OCI-LY7 (cell line): ENCODE measurements around the gene AK9. TPM values are rescaled to one million over a fixed set of nuclear protein-coding genes. Genes with fewer than 3 reads are reported as not detected.

Experiments
- BruUV-seq: library from RNA; stranded (reverse); fragments of 400-500 nt; replicated peaks from 2 replicates; lab custom pipeline; 2021; lab: Mats Ljungman, UMichigan
- CTCF ChIA-PET: fragments of 300-600 bp; sonication (Branson Sonifier 250); formaldehyde crosslinking; loops from one replicate; lab custom pipeline; 2022; ENCODE audit warnings: antibody characterized with exemption; ENCODE audit not compliant: unreplicated experiment; lab: Charles Lee
- POLR2A ChIA-PET: fragments of 300-600 bp; sonication (Branson Sonifier 250); formaldehyde crosslinking; loops from one replicate; lab custom pipeline; 2022; ENCODE audit warnings: antibody characterized with exemption; lab: Charles Lee
- DNase-seq: peaks from one replicate; pipeline ENCODE4 v3.0.0-alpha.2; 2015; ENCODE audit warnings: low spot score
- H2AFZ ChIP-seq: fragments of 200-600 bp; sonication (generic), shearing (Covaris generic); 2 replicates; pipeline ENCODE4 v1.6.1; 2014; ENCODE audit warnings: mild to moderate bottlenecking, antibody characterized with exemption, low read length, moderate library complexity
- H3K27ac ChIP-seq: fragments of 200-600 bp; sonication (generic); 2 replicates; pipeline ENCODE4 v1.5.1; 2014; ENCODE audit warnings: mixed run types, low read depth, mild to moderate bottlenecking, moderate library complexity, low read length, inconsistent platforms; ENCODE audit not compliant: poor library complexity, severe bottlenecking
- H3K36me3 ChIP-seq: fragments of 200-600 bp; sonication (generic); 2 replicates; pipeline ENCODE4 v1.6.1; 2014; ENCODE audit warnings: mild to moderate bottlenecking, antibody characterized with exemption, low read length, moderate library complexity, mixed read lengths; ENCODE audit not compliant: insufficient read depth
- H3K4me1 ChIP-seq: fragments of 200-600 bp; sonication (generic); 2 replicates; pipeline ENCODE4 v1.5.1; 2014; ENCODE audit warnings: mild to moderate bottlenecking, low read length; ENCODE audit not compliant: insufficient read depth, poor library complexity, severe bottlenecking
- H3K4me2 ChIP-seq: fragments of 200-600 bp; sonication (generic); 2 replicates; pipeline ENCODE4 v1.6.1; 2014; ENCODE audit warnings: mild to moderate bottlenecking, low read length
- H3K4me3 ChIP-seq: fragments of 200-600 bp; sonication (generic); 2 replicates; pipeline ENCODE4 v1.5.1; 2014; ENCODE audit warnings: mild to moderate bottlenecking, low read depth, low read length; ENCODE audit not compliant: poor library complexity, severe bottlenecking
- H3K79me2 ChIP-seq: fragments of 200-600 bp; sonication (generic); 2 replicates; pipeline ENCODE4 v1.6.1; 2016; ENCODE audit warnings: low read depth, mild to moderate bottlenecking, low read length, moderate library complexity, mixed read lengths; ENCODE audit not compliant: insufficient read depth
- H3K9me2 ChIP-seq: fragments of 200-600 bp; sonication (generic); 2 replicates; pipeline ENCODE4 v1.6.1; 2016; ENCODE audit warnings: mild to moderate bottlenecking, low read length, mixed read lengths; ENCODE audit not compliant: insufficient read depth
- H3K9me3 ChIP-seq: fragments of 200-600 bp; sonication (generic); 2 replicates; pipeline ENCODE4 v1.6.1; 2014; ENCODE audit warnings: mild to moderate bottlenecking, mixed run types, low read length, mixed read lengths
- H4K20me1 ChIP-seq: fragments of 200-600 bp; sonication (generic); 2 replicates; pipeline ENCODE4 v1.6.1; 2014; ENCODE audit warnings: mild to moderate bottlenecking, antibody characterized with exemption, low read length, moderate library complexity, mixed read lengths; ENCODE audit not compliant: insufficient read depth
- EZH2phosphoT487 ChIP-seq: fragments of 200-600 bp; sonication (generic); IDR thresholded peaks from 2 replicates; pipeline ENCODE4 v1.6.1; 2018; ENCODE audit warnings: low read depth, borderline replicate concordance, mild to moderate bottlenecking, mixed run types, antibody characterized with exemption, low read length, moderate library complexity, mixed read lengths
- intact Hi-C: fragments of 100-400 bp; cut with micrococcal nuclease; formaldehyde crosslinking; loops from one replicate; pipeline ENCODE4 v1.10.0; 2022; ENCODE audit not compliant: unreplicated experiment
- total RNA-seq, 2 experiments: library from RNA; depleted of rRNA in 1 of 2; stranded (reverse); fragments of >200 nt in 1 of 2; shearing (Covaris generic) in 1 of 2; gene quantifications; 2 replicates each; pipeline ENCODE4 v1.2.3, GENCODE V29; 2014 to 2022
- TF ChIP-seq, protein P1 (sequence below): fragments of 200-600 bp; sonication (generic); conservative IDR thresholded peaks from 2 replicates; pipeline ENCODE4 v1.5.1; 2014; ENCODE audit warnings: mild to moderate bottlenecking, antibody characterized with exemption, low read length, moderate library complexity, mixed read lengths

Gene AK9
- total RNA-seq, 2 experiments from 2014 or later, result 4.9 to 6.7 TPM

- ChIA-PET CTCF (no interaction called here), POLR2A (no interaction called here)
- H3K4me1 ChIP-seq, result no peaks in the 10 kb centered on the region
- no peak overlapping the region for H3K4me2 ChIP-seq
- H3K9me3 ChIP-seq, result no peaks in the 10 kb centered on the region
- TF ChIP-seq, protein P1, sequence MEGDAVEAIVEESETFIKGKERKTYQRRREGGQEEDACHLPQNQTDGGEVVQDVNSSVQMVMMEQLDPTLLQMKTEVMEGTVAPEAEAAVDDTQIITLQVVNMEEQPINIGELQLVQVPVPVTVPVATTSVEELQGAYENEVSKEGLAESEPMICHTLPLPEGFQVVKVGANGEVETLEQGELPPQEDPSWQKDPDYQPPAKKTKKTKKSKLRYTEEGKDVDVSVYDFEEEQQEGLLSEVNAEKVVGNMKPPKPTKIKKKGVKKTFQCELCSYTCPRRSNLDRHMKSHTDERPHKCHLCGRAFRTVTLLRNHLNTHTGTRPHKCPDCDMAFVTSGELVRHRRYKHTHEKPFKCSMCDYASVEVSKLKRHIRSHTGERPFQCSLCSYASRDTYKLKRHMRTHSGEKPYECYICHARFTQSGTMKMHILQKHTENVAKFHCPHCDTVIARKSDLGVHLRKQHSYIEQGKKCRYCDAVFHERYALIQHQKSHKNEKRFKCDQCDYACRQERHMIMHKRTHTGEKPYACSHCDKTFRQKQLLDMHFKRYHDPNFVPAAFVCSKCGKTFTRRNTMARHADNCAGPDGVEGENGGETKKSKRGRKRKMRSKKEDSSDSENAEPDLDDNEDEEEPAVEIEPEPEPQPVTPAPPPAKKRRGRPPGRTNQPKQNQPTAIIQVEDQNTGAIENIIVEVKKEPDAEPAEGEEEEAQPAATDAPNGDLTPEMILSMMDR, result no peak
- TF ChIP-seq EZH2phosphoT487, result no peak
- no TSS peak for BruUV-seq
- no peak for DNase-seq
- no peak overlapping the region for H2AFZ ChIP-seq
- no peak overlapping the region for H3K27ac ChIP-seq
- no peaks in the 10 kb centered on the region for H3K36me3 ChIP-seq
- H3K9me2 ChIP-seq, result no peaks in the 10 kb centered on the region
- H3K4me3 ChIP-seq, result no peak overlapping the region
- no peaks in the 10 kb centered on the region for H3K79me2 ChIP-seq
- H4K20me1 ChIP-seq, result no peaks in the 10 kb centered on the region
- intact Hi-C loops, result no loop called here
Observed at GRCh38 chr6:109512271-109512817, 178.7 kb downstream of the AK9 start.

- no peak overlapping the region for H3K27ac ChIP-seq
- H3K79me2 ChIP-seq, result no peaks in the 10 kb centered on the region
- no peaks in the 10 kb centered on the region for H3K4me1 ChIP-seq
- no TSS peak for BruUV-seq
- H2AFZ ChIP-seq, result no peak overlapping the region
- no peak overlapping the region for H3K4me3 ChIP-seq
- TF ChIP-seq, protein P1, result no peak
- no peak for TF ChIP-seq EZH2phosphoT487
- ChIA-PET CTCF (no interaction called here), POLR2A (no interaction called here)
- no peak overlapping the region for H3K4me2 ChIP-seq
- H4K20me1 ChIP-seq, result no peaks in the 10 kb centered on the region
- no peaks in the 10 kb centered on the region for H3K9me3 ChIP-seq
- intact Hi-C loops, result no loop called here
- no peak for DNase-seq
- no peaks in the 10 kb centered on the region for H3K36me3 ChIP-seq
- H3K9me2 ChIP-seq, result no peaks in the 10 kb centered on the region
Observed at GRCh38 chr6:109511832-109512231, 179.2 kb downstream of the AK9 start.

- Histone ChIP-seq H3K4me2 (no peak overlapping the region), H2AFZ (no peak overlapping the region), H3K9me2 (no peaks in the 10 kb centered on the region), H3K4me1 (no peaks in the 10 kb centered on the region), H4K20me1 (no peaks in the 10 kb centered on the region), H3K27ac (no peak overlapping the region), H3K4me3 (no peak overlapping the region), H3K79me2 (no peaks in the 10 kb centered on the region), H3K9me3 (no peaks in the 10 kb centered on the region), H3K36me3 (no peaks in the 10 kb centered on the region)
- no peak for TF ChIP-seq EZH2phosphoT487
- TF ChIP-seq, protein P1, result no peak
- ChIA-PET POLR2A (interaction anchor here (0.7 kb wide), 1 partner anchor 68 kb away, joined by 4 read pairs; no protein-coding TSS in a partner anchor), CTCF (no interaction called here)
- intact Hi-C loops, result no loop called here
- no TSS peak for BruUV-seq
- DNase-seq, result no peak
Observed at GRCh38 chr6:109510358-109510757, 180.6 kb downstream of the AK9 start.
